ENCODE measurements around the gene MYCBPAP.

DNA sequence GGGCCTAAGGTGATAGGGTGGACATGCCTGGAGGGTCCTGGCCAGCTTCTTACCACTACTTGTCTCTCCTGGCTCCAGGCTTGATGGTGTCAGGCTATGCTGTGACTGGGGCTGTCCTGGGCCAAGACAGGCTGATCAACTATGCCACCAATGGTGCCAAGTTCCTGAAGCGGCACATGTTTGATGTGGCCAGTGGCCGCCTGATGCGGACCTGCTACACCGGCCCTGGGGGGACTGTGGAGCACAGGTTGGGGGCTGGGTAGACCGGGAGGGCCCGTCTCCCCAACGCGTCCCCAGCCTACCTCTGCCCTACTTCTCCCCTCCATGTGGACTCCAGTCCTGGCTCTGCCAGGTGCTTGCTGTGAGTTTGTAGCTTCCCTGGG lies 43.2 kb downstream of the MYCBPAP start:
- TF ChIP-seq, protein P1, sequence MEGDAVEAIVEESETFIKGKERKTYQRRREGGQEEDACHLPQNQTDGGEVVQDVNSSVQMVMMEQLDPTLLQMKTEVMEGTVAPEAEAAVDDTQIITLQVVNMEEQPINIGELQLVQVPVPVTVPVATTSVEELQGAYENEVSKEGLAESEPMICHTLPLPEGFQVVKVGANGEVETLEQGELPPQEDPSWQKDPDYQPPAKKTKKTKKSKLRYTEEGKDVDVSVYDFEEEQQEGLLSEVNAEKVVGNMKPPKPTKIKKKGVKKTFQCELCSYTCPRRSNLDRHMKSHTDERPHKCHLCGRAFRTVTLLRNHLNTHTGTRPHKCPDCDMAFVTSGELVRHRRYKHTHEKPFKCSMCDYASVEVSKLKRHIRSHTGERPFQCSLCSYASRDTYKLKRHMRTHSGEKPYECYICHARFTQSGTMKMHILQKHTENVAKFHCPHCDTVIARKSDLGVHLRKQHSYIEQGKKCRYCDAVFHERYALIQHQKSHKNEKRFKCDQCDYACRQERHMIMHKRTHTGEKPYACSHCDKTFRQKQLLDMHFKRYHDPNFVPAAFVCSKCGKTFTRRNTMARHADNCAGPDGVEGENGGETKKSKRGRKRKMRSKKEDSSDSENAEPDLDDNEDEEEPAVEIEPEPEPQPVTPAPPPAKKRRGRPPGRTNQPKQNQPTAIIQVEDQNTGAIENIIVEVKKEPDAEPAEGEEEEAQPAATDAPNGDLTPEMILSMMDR (IDR thresholded peaks at IDR 0.05): no peak
- TF ChIP-seq POLR2AphosphoS5 (IDR thresholded peaks at IDR 0.05): no peak
- no peak for TF ChIP-seq POLR2A (IDR thresholded peaks at IDR 0.05)
